Cardiac fibroblast (primary cell): ENCODE measurements around the gene C2orf76.
"Not testable (repeated sequence)": the region's sequence is repeated elsewhere in the genome, so short reads cannot be mapped to it uniquely, and the experiment has no call there.

Experiments used
- DNase-seq, 2 donors: peaks; one replicate each; pipeline versions ENCODE4 v3.0.0 to v3.0.0-alpha.2; 2010; ENCODE audit warnings: low read depth in 2 of 2
- H3K4me3 ChIP-seq, 2 donors: replicated peaks in 1 of 2; 1 replicate in 1 of 2; 2 replicates in 1 of 2; pipeline ENCODE4 v1.5.1; 2011; ENCODE audit warnings: low read depth in 2 of 2, low read length in 2 of 2, mild to moderate bottlenecking in 2 of 2, moderate library complexity in 1 of 2
- TF ChIP-seq, protein P1 (sequence below): IDR thresholded peaks from one replicate; pipeline ENCODE4 v1.5.1; 2011; ENCODE audit warnings: low read depth, mild to moderate bottlenecking, low read length, inconsistent platforms

Gene C2orf76

DNA sequence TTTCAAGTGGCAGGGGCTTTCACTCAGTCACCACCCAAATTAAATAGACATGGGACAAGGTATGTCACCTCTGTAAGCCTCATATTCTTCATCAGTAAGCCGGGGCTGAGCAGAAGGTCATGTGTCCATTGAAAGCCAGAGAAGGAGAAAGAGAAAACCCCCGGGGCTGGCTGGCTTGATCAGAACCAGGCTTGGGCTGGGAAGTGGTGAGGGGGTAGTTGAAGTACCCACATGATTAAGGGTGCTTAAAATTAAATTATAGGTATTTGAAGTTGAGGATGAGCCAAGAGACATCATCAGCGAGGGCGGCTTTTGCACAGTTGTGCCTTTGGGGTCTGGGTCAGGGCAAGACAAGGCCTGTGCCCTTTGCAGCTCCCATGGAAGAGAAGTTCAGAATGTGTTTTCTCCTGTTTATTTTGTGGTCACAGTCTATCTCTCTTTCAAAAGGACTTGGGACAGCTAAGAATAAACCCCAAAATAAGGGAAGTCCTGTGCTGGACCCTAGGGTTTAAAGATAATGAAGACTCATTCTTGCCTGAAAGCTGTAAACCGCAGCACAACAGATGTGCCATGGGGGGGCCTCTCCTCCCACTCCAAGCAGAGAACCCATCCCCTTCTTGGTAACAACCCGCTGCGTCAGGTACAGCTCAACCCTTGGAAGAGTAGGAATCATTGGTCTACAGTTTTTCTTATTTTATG lies 10.8 kb upstream of the C2orf76 start:
- H3K4me3 ChIP-seq, result no peak overlapping the region
- DNase-seq, result no peak
- TF ChIP-seq, protein P1, sequence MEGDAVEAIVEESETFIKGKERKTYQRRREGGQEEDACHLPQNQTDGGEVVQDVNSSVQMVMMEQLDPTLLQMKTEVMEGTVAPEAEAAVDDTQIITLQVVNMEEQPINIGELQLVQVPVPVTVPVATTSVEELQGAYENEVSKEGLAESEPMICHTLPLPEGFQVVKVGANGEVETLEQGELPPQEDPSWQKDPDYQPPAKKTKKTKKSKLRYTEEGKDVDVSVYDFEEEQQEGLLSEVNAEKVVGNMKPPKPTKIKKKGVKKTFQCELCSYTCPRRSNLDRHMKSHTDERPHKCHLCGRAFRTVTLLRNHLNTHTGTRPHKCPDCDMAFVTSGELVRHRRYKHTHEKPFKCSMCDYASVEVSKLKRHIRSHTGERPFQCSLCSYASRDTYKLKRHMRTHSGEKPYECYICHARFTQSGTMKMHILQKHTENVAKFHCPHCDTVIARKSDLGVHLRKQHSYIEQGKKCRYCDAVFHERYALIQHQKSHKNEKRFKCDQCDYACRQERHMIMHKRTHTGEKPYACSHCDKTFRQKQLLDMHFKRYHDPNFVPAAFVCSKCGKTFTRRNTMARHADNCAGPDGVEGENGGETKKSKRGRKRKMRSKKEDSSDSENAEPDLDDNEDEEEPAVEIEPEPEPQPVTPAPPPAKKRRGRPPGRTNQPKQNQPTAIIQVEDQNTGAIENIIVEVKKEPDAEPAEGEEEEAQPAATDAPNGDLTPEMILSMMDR, result no peak

DNA sequence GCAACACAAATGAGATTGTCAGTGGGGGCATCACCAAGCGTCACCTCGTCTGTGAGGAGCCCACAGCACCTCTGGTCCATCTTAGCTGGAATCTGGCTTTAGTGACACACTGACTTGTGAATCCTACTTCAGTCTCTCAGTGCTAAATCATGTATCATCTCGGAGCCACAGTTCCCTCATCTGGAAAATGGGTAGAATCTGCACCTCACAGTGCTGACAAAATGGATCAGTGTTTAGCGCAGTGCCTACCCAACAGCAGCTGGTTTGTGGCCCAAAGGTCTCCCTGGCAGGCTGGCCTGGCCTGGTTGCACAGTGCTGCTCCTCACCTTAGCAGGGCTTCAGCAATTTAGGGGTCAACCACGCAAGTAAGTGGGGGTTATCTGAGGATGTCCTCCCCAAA lies 10.2 kb upstream of the C2orf76 start:
- TF ChIP-seq, protein P1, result no peak
- no peak for DNase-seq
- no peak overlapping the region for H3K4me3 ChIP-seq

DNA sequence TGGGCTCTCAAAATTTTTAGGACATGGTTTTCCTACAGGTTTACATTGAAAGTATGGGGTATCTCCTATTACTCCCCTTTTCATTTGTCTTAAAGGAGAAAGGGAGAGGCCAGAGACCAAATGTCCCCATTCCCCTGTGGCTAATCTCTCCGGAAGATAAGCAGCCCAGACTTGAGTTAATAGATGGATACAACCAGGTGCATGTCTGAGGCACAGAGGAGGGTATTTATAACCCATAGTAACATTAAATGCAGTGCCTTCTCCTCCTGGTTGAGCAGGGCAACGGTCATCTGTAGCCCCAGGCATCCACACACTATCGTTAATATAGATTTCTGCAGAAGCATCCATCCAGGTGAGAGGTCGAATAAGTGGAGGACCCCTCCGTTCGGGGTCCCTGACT lies 9.8 kb upstream of the C2orf76 start:
- not testable (repeated sequence) for H3K4me3 ChIP-seq, DNase-seq

DNA sequence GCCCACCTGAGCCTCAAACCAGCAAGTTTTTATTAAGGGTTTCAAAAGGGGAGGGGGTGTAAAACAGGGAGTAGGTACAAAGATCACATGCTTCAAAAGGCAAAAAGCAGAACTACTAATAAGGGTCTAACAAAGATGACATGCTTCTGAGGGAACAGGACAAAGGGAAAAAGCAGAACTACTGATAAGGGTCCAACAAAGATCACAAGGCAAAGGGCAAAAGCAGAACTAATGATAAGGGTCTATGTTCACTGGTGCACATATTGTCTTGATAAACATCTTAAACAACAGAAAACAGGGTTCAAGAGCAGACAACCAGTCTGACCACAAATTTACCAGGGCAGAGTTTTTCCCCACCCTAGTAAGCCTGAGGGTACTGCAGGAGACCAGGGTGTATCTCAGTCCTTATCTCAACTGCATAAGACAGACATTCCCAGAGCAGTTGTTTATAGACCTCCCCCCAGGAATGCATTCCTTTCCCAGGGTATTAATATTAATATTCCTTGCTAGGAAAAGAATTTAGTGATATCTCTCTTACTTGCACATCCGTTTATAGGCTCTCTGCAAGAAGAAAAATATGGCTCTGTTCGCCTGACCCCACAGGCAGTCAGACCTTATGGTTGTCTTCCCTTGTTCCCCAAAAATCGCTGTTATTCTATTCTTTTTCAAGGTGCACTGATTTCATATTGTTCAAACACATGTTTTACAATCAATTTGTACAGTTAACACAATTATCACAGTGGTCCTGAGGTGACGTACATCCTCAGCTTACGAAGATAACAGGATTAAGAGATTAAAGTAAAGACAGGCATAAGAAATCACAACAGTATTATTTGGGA lies 7.5 kb upstream of the C2orf76 start:
- not testable (repeated sequence) for DNase-seq, H3K4me3 ChIP-seq

DNA sequence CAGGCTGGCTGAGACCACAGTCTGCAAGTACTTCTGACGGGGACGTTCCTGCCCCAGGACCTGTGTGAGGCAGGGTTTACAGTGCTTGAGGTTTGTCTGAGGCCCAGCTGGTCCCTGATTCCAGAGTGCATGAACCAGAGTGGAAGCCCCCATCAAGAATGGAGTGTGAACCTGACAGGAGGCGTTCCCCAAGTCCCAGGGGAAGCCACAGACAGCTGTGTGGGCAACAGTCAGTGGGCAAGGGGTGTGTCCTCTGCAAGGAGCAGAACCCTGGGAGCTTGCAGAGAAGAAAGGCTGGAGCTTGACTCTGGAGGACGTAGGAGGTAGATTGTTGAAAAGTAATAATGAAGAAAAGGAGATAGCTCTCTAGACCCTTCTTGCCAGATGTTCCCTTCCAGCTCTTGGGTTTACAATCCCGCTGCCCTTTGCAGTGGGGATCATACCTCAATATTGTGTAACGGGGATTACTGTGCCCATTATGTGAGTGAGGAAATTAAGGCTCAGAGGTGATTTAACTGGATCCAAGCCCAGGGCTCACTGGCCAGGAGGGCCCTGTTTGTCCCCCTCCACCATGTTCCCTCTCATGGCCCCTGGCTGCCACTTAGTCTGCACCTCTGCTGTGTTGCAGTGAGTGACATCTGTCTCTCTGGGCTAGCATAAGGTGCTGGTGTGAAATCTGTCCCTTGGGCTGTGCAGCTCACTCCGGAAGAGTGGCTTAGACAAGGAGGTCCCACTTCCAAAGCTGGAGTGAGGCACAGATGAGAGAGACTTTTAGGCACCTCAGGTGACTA lies 6.3 kb upstream of the C2orf76 start:
- TF ChIP-seq, protein P1, result no peak

DNA sequence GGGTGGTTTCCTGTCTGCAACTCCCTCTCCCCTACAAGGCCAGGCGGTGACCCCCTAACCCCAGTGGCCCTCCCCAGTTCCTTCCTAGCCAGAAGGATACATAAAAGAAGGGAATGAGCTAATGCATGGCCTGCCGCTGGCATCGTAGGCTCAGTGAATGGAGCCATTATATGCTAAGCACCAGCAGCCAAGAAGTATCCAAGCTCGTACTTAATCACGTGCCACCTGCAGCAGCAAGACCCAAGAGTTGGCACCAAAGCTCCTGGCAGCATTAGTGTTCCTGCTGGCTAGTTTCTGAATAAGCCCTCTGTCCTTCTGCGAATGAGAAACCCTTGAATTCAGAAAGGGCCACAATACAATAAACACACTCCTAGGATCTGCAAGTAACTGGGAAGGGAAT lies 4.5 kb upstream of the C2orf76 start:
- TF ChIP-seq, protein P1, result no peak
- DNase-seq, result no peak
- no peak overlapping the region for H3K4me3 ChIP-seq

More for the DNA sequence above, 6.3 kb upstream of the C2orf76 start:
- H3K4me3 ChIP-seq, result no peak overlapping the region
- no peak for DNase-seq

DNA sequence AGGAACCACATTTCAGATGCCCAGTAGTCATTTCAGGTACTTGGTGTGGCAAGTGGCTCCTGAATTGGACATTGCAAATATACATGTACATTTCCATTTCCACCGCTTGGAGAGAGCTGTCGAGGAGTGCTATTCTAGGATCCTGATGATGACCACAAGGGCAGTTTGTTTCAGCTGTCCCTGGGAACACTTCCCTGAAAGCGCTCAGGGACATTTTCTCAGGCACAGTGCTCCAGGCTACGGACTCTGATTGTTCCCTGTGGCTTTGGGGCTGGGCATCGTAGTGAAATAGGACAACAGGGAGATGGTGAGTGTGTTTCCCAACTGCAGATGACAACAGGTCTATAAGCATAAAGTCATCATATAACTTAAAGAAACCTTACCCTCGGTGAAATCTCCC lies 3.2 kb upstream of the C2orf76 start:
- no peak for DNase-seq
- H3K4me3 ChIP-seq, result no peak overlapping the region
- TF ChIP-seq, protein P1, result no peak
